NCI-H2081 (cell line): ENCODE results near the gene APOLD1.
"Not testable (repeated sequence)": the region's sequence is repeated elsewhere in the genome, so short reads cannot be mapped to it uniquely, and the experiment has no call there.

Source experiments
- DNase-seq, 2 experiments: peaks; one replicate each; lab custom pipeline; 2025; lab: John Stamatoyannopoulos, UW

The APOLD1 gene

GRCh38 chr12:12807970-12808702, 22.7 kb downstream of the APOLD1 start:
- DNase-seq = peak; percentile 4 to 51

DNA sequence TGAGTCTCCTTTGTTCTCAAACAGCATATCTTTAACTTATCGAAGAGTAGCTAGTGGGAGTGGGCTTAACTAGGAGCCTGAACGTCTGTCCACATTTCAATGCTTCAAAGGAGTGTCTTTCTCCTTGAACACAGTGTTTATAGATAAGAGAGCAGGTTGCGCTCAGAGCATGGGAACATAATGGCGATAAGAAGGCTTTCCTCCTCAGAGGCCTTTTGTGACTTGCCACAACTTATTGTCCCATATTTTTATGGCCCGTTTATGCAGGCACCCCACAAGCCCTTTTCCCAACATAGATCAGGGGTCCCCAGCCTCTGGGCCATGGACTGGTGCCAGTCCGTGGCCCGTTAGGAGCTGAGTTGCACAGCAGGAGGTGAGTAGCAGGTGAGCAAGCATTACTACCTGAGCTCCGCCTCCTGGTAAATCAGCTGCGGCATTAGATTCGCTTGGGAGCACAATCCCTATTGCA, 25.1 kb downstream of the APOLD1 start:
- DNase-seq = peak in 1 of 2 experiments; percentile 3

- DNase-seq = no peak
These were observed 25.9 kb downstream of the APOLD1 start for GRCh38 chr12:12811343-12811742.

GRCh38 chr12:12812174-12812573, 26.7 kb downstream of the APOLD1 start:
- DNase-seq = no peak

DNA sequence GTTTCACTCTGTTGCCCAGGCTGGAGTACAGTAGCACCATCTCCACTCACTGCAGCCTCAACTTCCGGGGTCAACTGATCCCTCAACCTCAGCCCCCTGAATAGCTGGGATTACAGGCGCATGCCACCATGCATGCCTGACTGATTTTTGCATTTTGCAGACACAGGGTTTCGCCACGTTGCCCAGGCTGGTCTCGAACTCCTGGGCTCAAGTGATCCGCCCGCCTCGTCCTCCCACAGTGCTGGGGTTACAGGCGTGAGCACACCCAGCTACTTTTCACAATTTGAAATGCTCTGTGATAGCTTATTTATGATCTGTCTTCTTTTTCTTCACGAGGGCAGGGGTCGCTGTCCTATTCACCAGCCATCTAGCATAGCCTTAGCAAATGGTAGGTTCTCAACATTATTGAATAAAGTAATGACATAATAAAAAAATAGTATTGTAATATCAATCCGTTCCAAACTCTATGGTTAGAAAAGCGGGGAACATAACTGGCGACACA, 27.2 kb downstream of the APOLD1 start:
- no peak for DNase-seq

- peak; percentile 94 for DNase-seq
These were observed 28.0 kb downstream of the APOLD1 start, which contains the start of gene DDX47 for GRCh38 chr12:12813120-12814101. TSS of gene DDX47 (plus strand) at chr12:12813346. CDS start at chr12:12813368, 22 bp downstream.

DNA sequence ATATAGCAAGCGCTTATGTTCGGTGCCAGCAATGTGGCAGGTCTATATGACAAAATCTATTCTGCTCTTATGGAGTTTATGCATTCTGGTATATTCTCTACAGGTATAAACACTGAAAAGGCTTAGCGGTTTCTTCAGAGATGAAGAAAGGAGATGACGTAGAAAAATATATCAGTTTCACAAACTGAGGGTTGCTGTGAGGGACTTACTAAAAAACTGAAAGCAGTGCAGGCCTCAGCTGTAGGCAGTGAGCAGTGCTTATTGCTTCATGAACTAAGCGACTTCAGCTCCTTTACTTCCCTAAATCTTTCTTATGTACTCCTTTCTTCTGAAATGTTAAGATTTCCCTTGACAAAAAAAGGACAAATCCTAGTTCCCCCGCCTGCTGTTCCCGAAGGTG, 32.2 kb downstream of the APOLD1 start:
- DNase-seq = no peak

DNA sequence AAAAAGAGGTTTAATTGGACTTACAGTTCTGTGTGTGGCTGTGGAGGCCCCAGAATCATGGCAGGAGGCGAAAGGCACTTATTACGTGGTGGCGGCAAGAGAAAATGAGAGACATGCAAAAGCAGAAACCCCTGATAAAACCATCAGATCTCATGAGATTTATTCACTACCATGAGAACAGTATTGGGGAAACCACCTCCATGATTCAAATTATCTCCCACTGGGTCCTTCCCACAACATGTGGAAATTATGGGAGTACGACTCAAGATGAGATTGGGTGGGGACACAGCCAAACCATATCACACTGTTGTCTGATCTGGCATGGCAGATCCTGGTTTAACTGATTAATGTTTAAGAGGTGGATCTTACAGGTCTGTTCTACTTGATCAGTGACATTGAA, 33.2 kb downstream of the APOLD1 start:
- no peak for DNase-seq

DNA sequence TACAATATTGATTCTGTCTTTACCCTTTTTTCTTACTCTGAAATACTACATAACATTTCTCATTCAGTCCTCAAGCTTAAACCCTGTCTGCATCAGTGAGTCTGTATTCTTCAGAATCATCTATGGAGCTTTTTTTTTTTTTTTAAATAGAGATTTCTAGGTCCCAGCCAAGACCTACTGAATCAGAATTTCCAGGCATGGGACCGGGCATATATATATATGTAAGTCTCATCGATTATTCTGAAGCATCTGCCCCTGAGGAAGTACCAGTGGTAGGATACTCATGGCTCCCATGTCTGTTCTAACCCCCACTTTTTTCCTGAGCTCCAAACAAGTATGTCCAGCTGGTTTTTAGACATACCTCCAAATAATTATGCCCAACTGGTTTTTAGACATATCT, 33.8 kb downstream of the APOLD1 start:
- DNase-seq = no peak

DNA sequence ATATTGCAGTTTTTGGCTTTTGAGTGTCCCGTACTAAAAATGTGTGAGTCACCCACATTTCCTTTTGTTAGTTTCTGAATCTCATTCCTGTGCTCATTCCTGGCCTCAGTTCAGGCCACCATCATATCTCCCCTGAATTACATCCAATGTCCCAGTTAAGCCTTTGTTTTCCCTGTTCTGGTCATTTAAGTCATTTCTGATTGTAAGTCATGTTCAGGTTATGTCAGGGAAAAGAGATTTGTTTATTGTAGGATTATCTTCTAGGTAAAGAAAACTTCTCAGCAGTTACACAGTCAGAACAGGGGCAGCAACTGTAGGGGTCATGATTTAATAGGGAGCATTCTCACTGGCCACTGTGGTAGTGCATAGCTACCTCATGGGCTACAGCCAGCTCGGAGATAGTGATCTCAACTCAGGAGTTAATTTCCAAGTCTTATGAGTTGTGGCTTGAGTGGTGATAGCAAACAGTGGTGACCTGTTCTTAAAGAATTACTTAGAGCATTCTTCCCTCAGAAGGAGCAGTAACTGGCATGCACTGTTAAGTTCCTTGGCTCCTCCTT, 34.4 kb downstream of the APOLD1 start:
- no peak for DNase-seq

- DNase-seq = not testable (repeated sequence)
These were observed 34.9 kb downstream of the APOLD1 start for GRCh38 chr12:12820376-12820775.

- DNase-seq = no peak
These were observed 36.5 kb downstream of the APOLD1 start for GRCh38 chr12:12821975-12822374.

DNA sequence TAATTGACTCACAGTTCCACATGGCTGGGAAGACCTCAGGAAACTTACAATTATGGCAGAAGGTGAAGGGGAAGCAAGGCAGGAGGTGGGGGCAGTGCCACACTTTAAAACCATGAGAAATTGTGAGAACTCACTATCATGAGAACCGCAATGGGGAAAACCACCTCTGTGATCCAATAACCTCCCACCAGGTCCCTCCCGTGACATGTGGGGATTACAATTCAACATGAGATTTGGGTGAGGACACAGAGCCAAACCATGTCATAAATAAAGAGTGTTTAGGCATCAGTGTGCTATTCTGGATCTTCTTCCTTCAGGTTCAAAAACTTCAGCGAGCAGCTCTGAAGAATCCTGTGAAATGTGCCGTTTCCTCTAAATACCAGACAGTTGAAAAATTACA, 37.4 kb downstream of the APOLD1 start:
- no peak for DNase-seq

GRCh38 chr12:12823300-12823699, 37.8 kb downstream of the APOLD1 start:
- no peak for DNase-seq

DNA sequence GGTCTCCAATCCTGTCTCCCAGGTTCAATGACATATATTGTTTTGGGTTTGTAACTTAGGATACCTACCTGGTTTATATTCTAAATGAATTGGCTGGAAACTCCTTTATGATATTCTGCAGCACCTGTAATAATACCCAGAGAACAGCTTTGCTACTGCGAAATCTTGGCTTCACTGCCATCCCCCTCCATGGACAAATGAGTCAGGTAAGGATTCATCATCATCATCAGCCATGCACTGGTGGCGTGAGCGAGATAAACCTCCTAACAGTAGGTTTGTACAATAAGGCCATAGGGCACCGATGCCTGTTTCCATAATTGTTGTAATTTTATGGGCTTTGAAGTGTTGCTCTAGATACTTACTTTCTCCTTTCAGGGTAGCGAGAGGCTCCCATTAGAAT, 38.4 kb downstream of the APOLD1 start:
- no peak for DNase-seq

- DNase-seq = no peak
These were observed 50.1 kb downstream of the APOLD1 start for GRCh38 chr12:12835378-12836146.

DNA sequence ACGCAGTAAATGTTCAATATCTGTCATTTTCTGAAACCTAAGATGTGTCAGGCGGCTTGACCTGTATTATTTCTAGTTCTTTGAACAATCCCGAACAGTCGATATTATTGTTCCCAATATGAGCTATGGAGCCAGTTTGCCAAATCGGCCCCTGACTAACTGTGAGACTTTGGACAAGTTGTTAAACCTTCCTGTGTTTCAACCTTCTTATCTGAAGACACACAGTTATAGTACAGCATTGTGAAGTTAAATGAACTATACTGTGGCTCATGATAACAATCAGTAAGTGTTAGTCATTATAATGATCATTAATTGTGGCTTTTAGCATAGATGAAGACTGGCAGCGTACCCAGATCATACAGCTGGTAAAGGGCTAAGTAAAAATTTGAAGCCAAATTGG, 51.1 kb downstream of the APOLD1 start:
- no peak for DNase-seq

DNA sequence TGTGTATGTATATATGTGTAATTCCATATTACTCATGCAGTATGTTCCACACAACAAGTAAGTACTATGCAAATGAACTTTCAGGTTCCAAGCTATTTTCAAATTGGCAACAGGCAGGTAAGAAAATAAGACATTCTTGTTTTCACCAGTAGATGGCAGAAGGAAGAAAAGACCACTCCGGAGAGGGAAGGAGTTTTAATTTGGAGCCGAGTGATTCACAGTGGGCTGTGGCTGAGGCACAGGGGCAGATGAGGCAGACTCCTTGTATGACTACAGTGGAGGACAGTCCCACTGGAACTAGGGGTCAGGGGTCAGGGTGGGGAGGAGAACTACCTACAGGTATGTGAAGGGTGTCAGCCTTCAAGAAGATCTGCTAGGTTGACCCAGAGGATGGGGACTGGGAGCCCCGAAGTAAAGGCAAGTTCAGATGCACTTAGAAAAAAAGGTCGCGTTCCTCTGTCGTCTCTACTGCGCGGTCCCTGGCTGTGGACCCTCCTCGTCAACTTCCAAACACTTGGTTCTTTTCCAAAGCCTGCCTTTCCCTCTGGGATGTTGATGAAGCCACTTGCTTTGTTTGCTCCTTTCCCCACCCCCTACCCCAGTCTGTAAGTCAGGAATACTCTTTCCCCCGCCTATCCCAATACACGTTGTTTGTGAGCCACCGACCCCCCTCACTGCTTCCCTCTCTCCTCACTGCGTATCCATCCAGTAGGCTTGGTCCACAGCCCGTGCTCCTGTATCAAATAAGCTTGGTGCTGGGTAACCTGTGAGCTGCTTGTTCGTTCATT, 51.8 kb downstream of the APOLD1 start:
- peak; percentile 41 to 42 for DNase-seq

GRCh38 chr12:12837813-12838153, 52.3 kb downstream of the APOLD1 start:
- DNase-seq = no peak

DNA sequence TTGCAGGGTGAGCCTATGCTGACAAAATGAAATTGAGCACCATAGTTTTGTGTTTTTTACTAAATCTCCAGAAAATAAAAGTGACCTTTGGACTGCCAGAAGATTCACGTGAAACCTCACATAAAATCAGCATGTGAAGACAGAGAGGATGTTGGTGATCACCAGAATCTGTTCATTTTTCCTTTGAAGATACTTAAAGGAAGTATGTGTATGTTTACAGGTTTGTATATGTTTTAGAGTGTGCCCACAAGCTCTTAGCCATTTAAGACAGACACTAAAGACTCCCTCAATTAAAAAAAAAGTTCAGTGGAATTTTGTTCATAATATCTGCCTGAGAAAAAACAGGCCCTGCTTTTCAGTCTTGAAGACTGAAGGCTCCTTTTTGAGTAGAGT, 53.5 kb downstream of the APOLD1 start:
- no peak for DNase-seq

- not testable (repeated sequence) for DNase-seq
These were observed 54.0 kb downstream of the APOLD1 start for GRCh38 chr12:12839439-12839838.
